ENCODE data around the gene CECR2.
A peak's percentile ranks its signal among the peaks of the same experiment; 100 is the strongest.

The CECR2 gene

DNA sequence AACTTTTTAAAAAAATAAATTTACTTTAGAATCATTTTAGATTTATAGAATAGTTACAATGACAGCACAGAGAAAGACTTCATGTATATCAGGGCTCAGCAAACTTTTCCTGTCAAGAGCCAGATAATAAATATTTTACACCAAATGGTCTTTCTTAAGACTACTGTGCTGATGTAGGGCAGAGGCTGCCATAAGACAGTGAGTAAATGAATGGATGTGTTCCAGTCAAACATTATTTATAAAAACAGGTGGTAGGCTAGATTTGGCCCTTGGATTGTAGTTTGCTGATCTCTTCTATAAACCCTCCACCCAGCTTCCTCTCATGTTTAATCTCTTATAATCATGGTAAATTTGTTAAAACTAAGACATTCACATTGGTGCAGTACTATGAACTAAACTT is 33.0 kb downstream of the CECR2 start:
- H3K79me2 ChIP-seq (ENCODE audit: control insufficient read depth, low read length): peaks cover 78% of the 10 kb centered on the region
- 0 out of 2 replicates have a peak, but pooled peaks cover 5% of the 10 kb centered on the region for H4K20me1 ChIP-seq (ENCODE audit: control insufficient read depth, insufficient read depth, low read depth, low read length)
- H3F3A ChIP-seq (ENCODE audit: control insufficient read depth, insufficient read depth): peaks cover 5% of the 10 kb centered on the region; the same call in 1 of the 2 replicates
- H3K4me3 ChIP-seq (ENCODE audit: low read length): no peak overlapping the region
- no peaks in the 10 kb centered on the region for H3K27me3 ChIP-seq (ENCODE audit: control insufficient read depth, low read length)
- H3K9me2 ChIP-seq (replicated peaks; ENCODE audit: control insufficient read depth, low read length): no peaks in the 10 kb centered on the region
- TF ChIP-seq, protein P1, sequence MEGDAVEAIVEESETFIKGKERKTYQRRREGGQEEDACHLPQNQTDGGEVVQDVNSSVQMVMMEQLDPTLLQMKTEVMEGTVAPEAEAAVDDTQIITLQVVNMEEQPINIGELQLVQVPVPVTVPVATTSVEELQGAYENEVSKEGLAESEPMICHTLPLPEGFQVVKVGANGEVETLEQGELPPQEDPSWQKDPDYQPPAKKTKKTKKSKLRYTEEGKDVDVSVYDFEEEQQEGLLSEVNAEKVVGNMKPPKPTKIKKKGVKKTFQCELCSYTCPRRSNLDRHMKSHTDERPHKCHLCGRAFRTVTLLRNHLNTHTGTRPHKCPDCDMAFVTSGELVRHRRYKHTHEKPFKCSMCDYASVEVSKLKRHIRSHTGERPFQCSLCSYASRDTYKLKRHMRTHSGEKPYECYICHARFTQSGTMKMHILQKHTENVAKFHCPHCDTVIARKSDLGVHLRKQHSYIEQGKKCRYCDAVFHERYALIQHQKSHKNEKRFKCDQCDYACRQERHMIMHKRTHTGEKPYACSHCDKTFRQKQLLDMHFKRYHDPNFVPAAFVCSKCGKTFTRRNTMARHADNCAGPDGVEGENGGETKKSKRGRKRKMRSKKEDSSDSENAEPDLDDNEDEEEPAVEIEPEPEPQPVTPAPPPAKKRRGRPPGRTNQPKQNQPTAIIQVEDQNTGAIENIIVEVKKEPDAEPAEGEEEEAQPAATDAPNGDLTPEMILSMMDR (IDR thresholded peaks at IDR 0.05; ENCODE audit: low read depth, low read length, poor library complexity, severe bottlenecking): no peak
- no peak for TF ChIP-seq EZH2phosphoT487 (IDR thresholded peaks at IDR 0.05; ENCODE audit: borderline replicate concordance, low read length)
- peaks cover 35% of the 10 kb centered on the region for H3K4me1 ChIP-seq (ENCODE audit: control insufficient read depth, low read length)
- no peak overlapping the region for H3K27ac ChIP-seq (ENCODE audit: low read depth, low read length)
- no peaks in the 10 kb centered on the region for H3K9me3 ChIP-seq (ENCODE audit: control insufficient read depth, insufficient read depth, low read length)
- no peak overlapping the region for H3K4me2 ChIP-seq (ENCODE audit: low read length)
- H3K36me3 ChIP-seq (ENCODE audit: control insufficient read depth, low read length): no peaks in the 10 kb centered on the region

DNA sequence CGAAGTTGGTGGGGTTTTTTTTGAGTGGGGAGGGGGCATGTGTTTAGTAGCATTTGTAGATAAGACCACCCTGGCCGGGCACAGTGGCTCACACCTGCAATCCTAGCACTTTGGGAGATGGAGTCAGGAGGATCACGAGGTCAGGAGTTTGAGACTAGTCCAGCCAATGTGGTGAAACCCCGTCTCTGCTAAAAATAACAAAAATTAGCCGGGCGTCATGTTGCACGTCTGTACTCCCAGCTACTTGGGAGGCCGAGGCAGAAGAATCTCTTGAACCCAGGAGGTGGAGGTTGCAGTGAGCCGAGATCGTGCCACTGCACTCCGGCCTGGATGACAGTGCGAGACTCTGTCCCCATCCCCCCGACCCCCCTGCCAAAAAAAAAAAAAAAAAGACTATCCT is 34.6 kb downstream of the CECR2 start:
- no peaks in the 10 kb centered on the region for H3K9me2 ChIP-seq (replicated peaks; ENCODE audit: control insufficient read depth, low read length)
- TF ChIP-seq, protein P1 (IDR thresholded peaks at IDR 0.05; ENCODE audit: low read depth, low read length, poor library complexity, severe bottlenecking): no peak
- 0 out of 2 replicates have a peak, but pooled peaks cover 5% of the 10 kb centered on the region for H4K20me1 ChIP-seq (ENCODE audit: control insufficient read depth, insufficient read depth, low read depth, low read length)
- peak overlapping the region; percentile 31 for H3K4me2 ChIP-seq (ENCODE audit: low read length)
- H3K79me2 ChIP-seq (ENCODE audit: control insufficient read depth, low read length): peaks cover 75% of the 10 kb centered on the region
- H3K4me1 ChIP-seq (ENCODE audit: control insufficient read depth, low read length): peaks cover 35% of the 10 kb centered on the region
- H3F3A ChIP-seq (ENCODE audit: control insufficient read depth, insufficient read depth): peaks cover 5% of the 10 kb centered on the region; the same call in 1 of the 2 replicates
- H3K9me3 ChIP-seq (ENCODE audit: control insufficient read depth, insufficient read depth, low read length): no peaks in the 10 kb centered on the region
- no peaks in the 10 kb centered on the region for H3K27me3 ChIP-seq (ENCODE audit: control insufficient read depth, low read length)
- no peaks in the 10 kb centered on the region for H3K36me3 ChIP-seq (ENCODE audit: control insufficient read depth, low read length)
- peak overlapping the region; percentile 32 for H3K4me3 ChIP-seq (ENCODE audit: low read length)
- peak overlapping the region; percentile 31; the same call in 1 of the 2 replicates for H3K27ac ChIP-seq (ENCODE audit: low read depth, low read length)

DNA sequence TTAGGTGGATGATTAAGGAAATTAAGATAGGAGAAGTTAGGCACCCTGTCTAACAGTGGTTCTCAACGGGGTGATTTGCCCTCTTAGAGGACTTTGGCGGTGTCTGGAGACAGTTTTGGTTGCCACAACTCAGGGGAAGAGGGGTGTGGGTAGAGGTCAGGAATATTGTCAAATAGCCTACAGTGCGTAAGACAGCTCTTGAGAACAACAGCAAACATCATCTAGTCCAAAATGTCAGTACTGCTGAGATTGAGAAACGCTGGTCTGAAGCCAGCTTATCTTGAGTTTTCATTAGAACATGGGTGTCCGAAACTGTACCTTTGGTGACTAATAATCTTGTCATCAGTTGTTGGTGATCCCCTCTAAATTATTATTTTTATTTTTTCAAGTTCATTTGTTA is 38.4 kb downstream of the CECR2 start:
- H3K4me2 ChIP-seq (ENCODE audit: low read length): no peak overlapping the region
- no peaks in the 10 kb centered on the region for H3K27me3 ChIP-seq (ENCODE audit: control insufficient read depth, low read length)
- H3K9me3 ChIP-seq (ENCODE audit: control insufficient read depth, insufficient read depth, low read length): no peaks in the 10 kb centered on the region
- TF ChIP-seq, protein P1 (IDR thresholded peaks at IDR 0.05; ENCODE audit: low read depth, low read length, poor library complexity, severe bottlenecking): no peak
- no peak for TF ChIP-seq EZH2phosphoT487 (IDR thresholded peaks at IDR 0.05; ENCODE audit: borderline replicate concordance, low read length)
- H3K79me2 ChIP-seq (ENCODE audit: control insufficient read depth, low read length): peaks cover 73% of the 10 kb centered on the region
- no peak overlapping the region for H3K27ac ChIP-seq (ENCODE audit: low read depth, low read length)
- H3F3A ChIP-seq (ENCODE audit: control insufficient read depth, insufficient read depth): peaks cover 5% of the 10 kb centered on the region; the same call in 1 of the 2 replicates
- H3K4me1 ChIP-seq (ENCODE audit: control insufficient read depth, low read length): peaks cover 35% of the 10 kb centered on the region
- no peaks in the 10 kb centered on the region for H3K9me2 ChIP-seq (replicated peaks; ENCODE audit: control insufficient read depth, low read length)
- 0 out of 2 replicates have a peak, but pooled peaks cover 5% of the 10 kb centered on the region for H4K20me1 ChIP-seq (ENCODE audit: control insufficient read depth, insufficient read depth, low read depth, low read length)
- H3K4me3 ChIP-seq (ENCODE audit: low read length): no peak overlapping the region
- no peaks in the 10 kb centered on the region for H3K36me3 ChIP-seq (ENCODE audit: control insufficient read depth, low read length)

Measured in DOHH2 (cell line).